Stimulated activated CD4-positive, alpha-beta T cell treated with anti-CD3 and anti-CD28 coated beads, Interleukin-15, amount 100 ng/mL, for 48 hours (primary cell): Measurements from ENCODE around the gene CLTCL1.
"Not testable (repeated sequence)": the region's sequence is repeated elsewhere in the genome, so short reads cannot be mapped to it uniquely, and the experiment has no call there.

ENCODE experiments used
- DNase-seq, 2 donors: peaks; one replicate each; pipeline ENCODE4 v3.0.0-alpha.2; 2020; ENCODE audit warnings: low read depth in 2 of 2

Gene CLTCL1

GRCh38 chr22:19290400-19291217, 910 bp downstream of the CLTCL1 start:
- no peak for DNase-seq

GRCh38 chr22:19289475-19290161, 1.9 kb downstream of the CLTCL1 start:
- DNase-seq, result no peak

- no peak for DNase-seq
Measured at GRCh38 chr22:19287889-19288288, 3.6 kb downstream of the CLTCL1 start.

DNA sequence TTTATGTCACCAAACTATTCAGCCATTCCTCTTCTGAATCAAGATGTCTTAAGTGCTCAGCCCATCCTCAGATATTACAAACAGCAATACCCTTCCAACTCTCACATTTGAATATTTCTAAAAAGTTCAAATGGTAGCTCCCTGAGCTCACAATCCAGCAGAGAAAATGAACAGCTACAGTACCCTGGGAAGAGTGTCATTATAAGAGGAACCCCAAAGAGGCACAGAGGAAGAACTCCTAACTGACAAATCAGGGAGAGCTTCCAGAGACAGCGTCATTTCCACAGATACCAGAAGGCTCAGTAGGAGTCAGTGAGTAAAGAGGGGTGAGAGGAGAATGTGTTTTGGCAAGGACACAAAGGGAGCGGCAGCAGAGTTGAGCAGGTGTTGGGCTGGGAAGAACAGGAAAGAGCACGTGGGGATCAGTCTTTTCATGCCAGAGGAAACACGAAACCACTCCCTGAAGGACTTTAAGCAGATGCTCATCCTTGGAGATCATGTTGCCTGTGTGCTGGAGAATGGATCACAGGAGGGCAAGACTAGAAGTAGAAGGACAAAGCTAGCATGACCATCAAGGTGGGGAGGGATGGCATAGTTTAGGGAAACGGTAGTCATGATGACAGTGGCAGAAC, 4.3 kb downstream of the CLTCL1 start:
- no peak for DNase-seq

DNA sequence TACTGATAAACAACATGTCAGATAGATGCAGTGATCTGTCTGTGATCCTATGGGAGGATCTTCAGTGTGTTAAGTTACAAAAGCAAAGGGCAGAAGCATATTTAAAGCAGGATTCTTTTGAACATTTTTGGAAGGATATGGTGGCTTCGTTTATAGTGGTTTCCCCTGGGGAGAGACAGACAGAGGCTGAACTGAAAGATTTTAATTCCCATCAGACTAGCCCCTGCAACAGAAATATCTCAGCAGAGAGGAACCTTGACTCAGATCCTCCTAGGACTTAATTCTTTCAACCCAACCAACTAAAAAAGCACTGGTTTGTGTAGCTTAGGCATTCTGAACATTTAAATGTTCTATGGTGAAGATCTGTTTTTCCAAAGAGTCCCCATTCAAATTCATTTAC, 5.7 kb downstream of the CLTCL1 start:
- DNase-seq, result no peak

- DNase-seq, result not testable (repeated sequence)
Measured at GRCh38 chr22:19279143-19279542, 12.4 kb downstream of the CLTCL1 start.

- no peak for DNase-seq
Measured at GRCh38 chr22:19277785-19278184, 13.7 kb downstream of the CLTCL1 start.

- no peak for DNase-seq
Measured at GRCh38 chr22:19275919-19276600, 15.5 kb downstream of the CLTCL1 start.

- no peak for DNase-seq
Measured at GRCh38 chr22:19275513-19275912, 16.0 kb downstream of the CLTCL1 start.

GRCh38 chr22:19275104-19275503, 16.4 kb downstream of the CLTCL1 start:
- no peak for DNase-seq

DNA sequence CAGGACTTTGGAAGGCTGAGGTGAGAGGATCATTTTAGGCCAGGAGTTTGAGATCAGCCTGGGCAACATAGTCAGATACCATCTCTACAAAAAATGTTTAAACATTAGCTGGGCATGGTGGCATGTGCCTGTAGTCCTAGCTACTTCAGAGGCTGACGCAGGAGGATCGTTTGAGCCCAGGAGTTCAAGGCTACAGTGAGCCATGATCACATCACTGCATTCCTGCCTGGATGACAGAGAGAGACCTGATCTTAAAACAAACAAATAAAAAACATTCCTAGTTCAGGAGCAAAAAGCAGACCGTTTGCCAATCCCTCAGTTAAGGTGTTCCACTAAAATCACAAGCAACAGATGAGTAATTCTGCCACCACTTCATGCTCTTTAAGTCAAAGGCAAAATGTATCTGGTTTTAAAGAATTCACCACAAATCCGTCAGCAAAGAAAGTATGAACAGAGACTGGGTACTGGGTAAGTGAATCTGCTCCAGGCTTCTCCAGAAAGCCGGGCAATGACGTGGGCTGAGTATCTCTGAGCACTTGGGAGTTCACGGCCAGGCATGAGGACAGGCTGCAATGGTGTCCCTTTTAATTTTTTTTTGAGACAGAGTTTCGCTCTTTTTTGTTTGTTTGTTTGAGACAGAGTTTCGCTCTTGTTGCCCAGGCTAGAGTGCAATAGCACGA, 19.5 kb downstream of the CLTCL1 start:
- DNase-seq, result no peak

GRCh38 chr22:19271273-19271855, 20.2 kb downstream of the CLTCL1 start:
- DNase-seq, result no peak

GRCh38 chr22:19270873-19271272, 20.6 kb downstream of the CLTCL1 start:
- no peak for DNase-seq

DNA sequence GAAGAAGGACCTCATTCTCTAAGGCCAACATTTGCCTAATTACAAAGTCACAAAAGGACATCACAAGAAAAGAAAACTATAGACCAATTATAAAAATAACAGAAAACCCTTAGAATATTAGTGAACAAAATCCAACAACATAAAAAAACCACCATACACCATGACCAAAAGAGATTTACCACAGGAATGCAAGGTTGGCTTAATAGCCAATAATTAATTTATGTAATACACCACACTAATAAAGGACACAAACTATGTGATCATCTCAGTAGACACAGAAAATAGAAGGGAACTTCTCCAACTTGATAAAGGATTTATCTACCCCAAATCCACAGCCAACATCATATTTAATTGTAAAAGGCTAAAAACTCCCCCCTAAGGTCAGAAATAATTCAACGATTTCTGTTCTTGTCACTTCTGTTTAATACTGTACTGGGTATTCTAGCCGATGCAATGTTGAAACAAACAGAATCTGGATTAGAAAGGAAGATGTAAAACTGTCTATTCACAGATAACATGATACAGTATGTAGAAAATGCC, 24.9 kb downstream of the CLTCL1 start:
- no peak for DNase-seq

DNA sequence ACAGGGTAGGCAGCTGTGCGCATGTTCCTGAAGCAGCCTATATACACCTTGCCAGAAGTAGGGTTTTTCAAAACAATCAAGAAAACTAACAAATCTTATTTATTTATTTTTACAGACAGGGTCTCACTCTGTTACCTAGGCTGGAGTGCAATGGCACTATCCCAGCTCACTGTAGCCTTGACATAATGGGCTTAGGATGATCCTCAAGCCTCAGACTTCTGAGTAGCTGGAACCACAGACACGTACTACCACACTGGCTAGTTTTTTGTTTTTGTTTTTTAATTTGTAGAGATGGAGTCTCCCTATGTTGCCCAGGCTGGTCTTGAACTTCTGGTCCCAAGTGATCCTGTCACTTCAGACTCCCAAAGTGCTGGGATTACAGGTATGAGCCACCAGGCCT, 25.7 kb downstream of the CLTCL1 start:
- DNase-seq, result no peak

DNA sequence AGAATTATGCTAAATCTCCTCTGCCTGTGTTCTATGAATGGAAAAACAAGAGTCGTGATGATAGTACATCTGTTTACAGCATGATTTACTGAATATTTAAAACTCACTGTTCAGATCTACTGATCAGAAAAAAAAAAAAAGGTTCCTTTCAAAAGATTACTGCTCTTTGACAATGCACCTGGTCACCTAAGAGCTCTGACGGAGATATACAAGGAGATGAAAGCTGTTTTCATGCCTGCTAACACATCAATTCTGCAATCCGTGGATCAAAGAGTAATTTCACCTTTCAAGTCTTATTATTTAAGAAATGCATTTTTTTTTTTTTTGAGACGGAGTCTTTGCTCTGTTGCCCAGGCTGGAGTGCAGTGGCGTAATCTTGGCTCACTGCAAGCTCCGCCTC, 30.7 kb downstream of the CLTCL1 start:
- no peak for DNase-seq

DNA sequence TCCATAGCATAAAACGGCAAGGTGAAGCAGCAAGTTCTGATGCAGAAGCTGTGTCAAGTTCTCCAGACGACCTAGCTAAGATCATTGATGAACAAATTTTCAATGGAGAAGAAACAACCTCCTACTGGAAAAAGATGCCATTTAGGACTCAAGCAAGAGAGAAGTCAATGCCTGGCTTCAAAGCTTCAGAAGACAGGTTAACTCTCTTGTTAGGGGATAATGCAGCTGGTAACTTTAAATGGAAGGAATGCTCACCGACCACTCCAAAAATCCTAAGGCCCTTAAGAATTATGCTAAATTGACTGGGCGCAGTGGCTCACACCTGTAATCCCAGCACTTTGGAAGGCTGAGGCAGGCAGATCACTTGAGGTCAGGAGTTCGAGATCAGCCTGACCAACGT, 31.3 kb downstream of the CLTCL1 start:
- DNase-seq, result no peak

DNA sequence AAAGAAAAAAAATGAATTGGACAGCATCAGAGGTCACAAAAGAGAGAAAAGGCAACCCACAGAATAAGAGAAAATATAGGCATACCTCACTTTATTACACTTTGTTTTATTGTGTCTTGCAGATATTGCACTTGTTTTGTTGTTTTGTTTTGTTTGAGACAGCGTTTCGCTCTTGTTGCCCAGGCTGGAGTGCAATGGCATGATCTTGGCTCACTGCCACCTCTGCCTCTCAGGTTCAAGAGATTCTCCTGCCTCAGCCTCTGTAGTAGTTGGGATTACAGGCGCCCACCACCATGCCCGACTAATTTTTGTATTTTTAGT, 32.6 kb downstream of the CLTCL1 start:
- not testable (repeated sequence) for DNase-seq

DNA sequence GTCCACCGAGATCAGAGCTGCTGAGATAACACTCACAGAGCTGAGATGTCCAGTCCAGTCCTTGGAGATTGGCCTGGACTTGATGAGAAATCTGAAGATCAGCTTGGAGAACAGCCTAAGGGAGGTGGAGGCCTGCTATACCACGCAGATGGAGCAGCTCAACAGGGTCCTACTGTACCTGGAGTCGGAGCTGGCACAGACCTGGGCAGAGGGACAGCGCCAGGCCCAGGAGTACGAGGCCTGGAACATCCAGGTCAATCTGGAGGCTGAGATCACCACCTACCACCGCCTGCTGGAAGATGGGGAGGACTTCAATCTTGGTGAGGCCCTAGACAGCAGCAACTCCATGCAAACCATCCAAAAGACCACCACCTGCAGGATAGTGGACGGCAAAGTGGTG, 33.1 kb downstream of the CLTCL1 start:
- no peak for DNase-seq

DNA sequence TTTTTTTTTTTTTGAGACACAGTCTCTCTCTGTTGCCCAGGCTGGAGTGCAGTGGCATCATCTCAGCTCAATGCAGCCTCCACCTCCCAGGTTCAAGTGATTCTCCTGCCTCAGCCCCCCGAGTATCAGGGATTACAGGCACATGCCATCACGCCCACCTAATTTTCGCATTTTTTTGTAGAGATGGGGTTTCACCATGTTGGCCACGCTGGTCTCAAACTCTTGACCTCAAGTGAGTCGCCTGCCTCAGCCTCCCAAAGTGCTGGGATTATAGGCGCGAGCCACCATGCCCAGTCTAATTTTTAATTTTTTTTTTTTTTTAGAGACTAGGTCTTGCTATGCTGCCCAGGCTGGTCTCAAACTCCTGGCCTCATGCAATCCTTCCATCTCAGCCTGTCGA, 35.2 kb downstream of the CLTCL1 start:
- DNase-seq, result not testable (repeated sequence)

DNA sequence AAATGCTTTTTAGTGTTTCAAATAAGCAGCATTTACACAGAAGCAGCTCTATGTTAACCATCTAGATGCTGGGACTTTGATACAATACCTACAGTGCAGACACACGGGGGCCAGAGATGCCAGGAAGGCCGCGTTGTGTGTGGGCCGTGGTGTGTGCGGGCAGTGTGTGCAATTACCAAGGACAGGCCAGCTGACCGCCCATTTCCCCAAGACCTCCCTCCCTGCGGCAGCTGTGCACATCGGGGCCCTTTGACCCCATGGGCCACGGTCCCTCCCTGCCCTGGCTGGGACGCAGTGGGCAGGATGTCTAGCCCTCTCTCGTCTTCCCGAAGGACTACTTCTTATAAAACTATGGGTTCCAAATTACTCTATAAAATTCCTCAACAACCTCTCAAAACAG, 38.4 kb downstream of the CLTCL1 start:
- no peak for DNase-seq
